Skeletal muscle tissue (tissue), 4 donors: ENCODE results near the gene SEZ6L. TPM values are rescaled to one million over a fixed set of nuclear protein-coding genes. Genes with fewer than 3 reads are reported as not detected.
A peak's percentile ranks its signal among the peaks of the same experiment; 100 is the strongest.

Experiments
- H3K27ac ChIP-seq: one replicate; pipeline ENCODE4 v1.7.0; 2013; ENCODE audit warnings: mild to moderate bottlenecking, low read depth, low read length, inconsistent platforms
- H3K27me3 ChIP-seq, 3 donors: one replicate each; pipeline ENCODE4 v1.7.0; 2013; ENCODE audit warnings: low read length in 3 of 3; ENCODE audit not compliant: control insufficient read depth in 3 of 3, insufficient read depth in 3 of 3
- H3K36me3 ChIP-seq, 3 donors: one replicate each; pipeline ENCODE4 v1.7.0; 2013; ENCODE audit warnings: low read length in 3 of 3; ENCODE audit not compliant: control insufficient read depth in 3 of 3, insufficient read depth in 3 of 3
- H3K4me1 ChIP-seq, 3 donors: one replicate each; pipeline ENCODE4 v1.7.0; 2013; ENCODE audit warnings: low read length in 3 of 3, mild to moderate bottlenecking in 3 of 3; ENCODE audit not compliant: control insufficient read depth in 3 of 3, insufficient read depth in 3 of 3
- H3K4me3 ChIP-seq, 3 donors: one replicate each; pipeline ENCODE4 v1.7.0; 2013; ENCODE audit warnings: low read length in 3 of 3
- H3K9ac ChIP-seq, 3 donors: one replicate each; pipeline ENCODE4 v1.7.0; 2013; ENCODE audit warnings: low read length in 3 of 3, mild to moderate bottlenecking in 3 of 3, moderate library complexity in 2 of 3, low read depth in 1 of 3
- H3K9me3 ChIP-seq, 3 donors: one replicate each; pipeline ENCODE4 v1.7.0; 2013; ENCODE audit warnings: low read length in 3 of 3; ENCODE audit not compliant: control insufficient read depth in 3 of 3
- total RNA-seq: library from RNA; depleted of rRNA; stranded (reverse); fragments of >200 nt; gene quantifications from one replicate; pipeline ENCODE4 v1.2.3, GENCODE V29; 2014
- donor health status: Osteomylitis.

SEZ6L gene
- total RNA-seq, 1 donor from 2014 or later, result 0.52 TPM

DNA sequence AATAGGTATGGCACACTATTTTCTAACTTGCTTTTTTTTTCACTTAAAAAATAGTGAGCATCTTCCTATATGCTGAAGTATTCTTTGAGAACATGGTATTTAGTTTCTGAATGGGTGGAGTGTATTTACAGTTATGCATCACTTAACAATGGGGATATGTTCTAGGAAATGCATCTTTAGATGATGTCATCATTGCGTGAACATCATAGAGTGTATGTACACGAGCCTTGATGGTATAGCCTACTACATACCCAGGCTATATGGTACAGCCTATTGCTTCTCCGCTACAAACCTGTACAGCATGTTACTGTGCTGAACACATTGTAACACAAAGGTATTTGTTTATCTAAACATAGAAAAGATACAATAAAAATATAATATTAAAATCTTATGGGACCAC lies 135.5 kb downstream of the SEZ6L start:
- no peak overlapping the region for H3K4me3 ChIP-seq
- peaks cover 0 to 13% (median 7%) of the 10 kb centered on the region in 3 donors for H3K27me3 ChIP-seq
- H3K4me1 ChIP-seq, result no peaks in the 10 kb centered on the region
- no peaks in the 10 kb centered on the region for H3K36me3 ChIP-seq
- H3K27ac ChIP-seq, result no peak overlapping the region
- H3K9me3 ChIP-seq, result no peaks in the 10 kb centered on the region
- no peak overlapping the region for H3K9ac ChIP-seq

DNA sequence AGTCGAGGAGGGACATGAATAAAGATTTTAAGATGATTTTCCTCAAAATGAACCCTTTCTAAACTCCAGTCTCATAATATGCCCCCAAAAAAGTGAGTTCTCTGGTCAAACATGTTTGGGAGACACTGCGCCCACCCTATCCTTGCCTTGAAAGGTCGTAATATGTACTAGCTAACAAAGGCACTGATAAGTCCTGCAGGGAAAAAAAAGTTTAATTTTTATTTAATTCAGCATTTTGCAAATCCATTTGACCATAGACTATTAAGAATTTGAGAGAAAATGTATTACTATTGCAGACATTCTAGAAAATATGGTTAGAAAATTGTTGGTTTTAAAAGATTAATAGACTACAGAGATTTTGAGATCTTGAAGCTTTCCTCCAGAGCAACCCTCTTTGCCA lies 139.2 kb downstream of the SEZ6L start:
- H3K4me3 ChIP-seq, result no peak overlapping the region
- H3K9ac ChIP-seq, result no peak overlapping the region
- no peaks in the 10 kb centered on the region for H3K9me3 ChIP-seq
- H3K27ac ChIP-seq, result no peak overlapping the region
- H3K27me3 ChIP-seq, result peaks cover 0 to 14% (median 13%) of the 10 kb centered on the region in 3 donors
- no peaks in the 10 kb centered on the region for H3K36me3 ChIP-seq
- no peaks in the 10 kb centered on the region for H3K4me1 ChIP-seq

DNA sequence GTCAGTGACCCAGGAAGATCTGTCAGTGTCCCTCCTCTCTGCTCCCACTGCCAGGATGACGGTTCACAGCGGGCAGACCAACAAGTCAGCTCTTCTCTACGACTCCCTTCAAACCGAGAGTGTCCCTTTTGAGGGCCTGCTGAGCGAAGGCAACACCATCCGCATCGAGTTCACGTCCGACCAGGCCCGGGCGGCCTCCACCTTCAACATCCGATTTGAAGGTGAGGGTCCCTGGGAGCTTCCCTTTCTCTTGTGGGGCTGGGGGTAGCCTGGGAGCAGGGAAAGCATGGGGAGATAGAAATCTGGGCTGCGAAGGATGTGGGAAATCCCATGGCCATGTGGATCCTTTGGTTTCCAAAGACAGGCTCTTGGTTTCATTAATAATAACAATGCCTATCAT lies 141.4 kb downstream of the SEZ6L start:
- H3K4me3 ChIP-seq, result no peak overlapping the region
- H3K4me1 ChIP-seq, result no peaks in the 10 kb centered on the region
- H3K36me3 ChIP-seq, result no peaks in the 10 kb centered on the region
- peaks cover 0 to 21% (median 11%) of the 10 kb centered on the region in 3 donors for H3K27me3 ChIP-seq
- H3K9ac ChIP-seq, result no peak overlapping the region
- H3K9me3 ChIP-seq, result no peaks in the 10 kb centered on the region
- no peak overlapping the region for H3K27ac ChIP-seq

DNA sequence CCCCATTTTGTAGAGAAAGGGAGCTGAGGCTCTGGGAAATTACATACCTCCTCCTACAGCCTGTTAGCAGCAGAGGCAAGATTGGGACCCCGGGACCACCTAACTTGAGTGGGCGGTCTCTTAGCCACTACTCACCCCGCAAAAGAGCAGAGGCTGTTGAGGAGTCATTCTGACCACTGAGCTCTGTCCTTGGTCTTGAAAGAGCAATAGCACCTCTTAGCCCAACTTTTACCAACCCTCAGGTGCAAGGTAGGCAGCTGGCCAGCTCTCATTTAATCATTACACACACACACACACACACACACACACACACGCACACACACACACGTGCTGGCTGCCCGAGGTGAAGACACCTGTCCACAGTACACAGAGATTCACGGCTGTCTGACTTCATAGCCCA lies 144.0 kb downstream of the SEZ6L start:
- Histone ChIP-seq H3K36me3 (no peaks in the 10 kb centered on the region), H3K4me3 (no peak overlapping the region), H3K9ac (no peak overlapping the region), H3K27me3 (peaks cover 0 to 19% (median 7%) of the 10 kb centered on the region in 3 donors), H3K9me3 (no peaks in the 10 kb centered on the region), H3K27ac (no peak overlapping the region), H3K4me1 (no peaks in the 10 kb centered on the region)

DNA sequence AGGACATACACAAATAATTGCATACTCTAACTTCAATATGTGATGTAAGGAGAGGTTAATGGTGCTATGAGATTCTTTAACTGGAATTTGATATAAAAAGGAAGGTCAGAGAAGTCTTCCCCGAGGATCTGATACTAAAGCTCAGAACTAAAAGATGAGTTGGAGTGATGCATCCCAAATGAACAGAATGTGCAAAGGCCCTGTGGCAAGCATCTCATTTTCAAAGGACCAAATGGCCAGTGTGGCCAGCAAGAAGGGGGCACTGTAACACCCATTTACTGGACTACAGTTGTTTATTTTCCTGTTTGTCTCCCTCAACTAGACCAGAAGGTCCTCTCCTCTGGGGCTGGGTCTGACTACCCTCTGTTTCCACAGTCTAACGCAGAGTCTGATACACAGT lies 144.9 kb downstream of the SEZ6L start:
- H3K27ac ChIP-seq, result no peak overlapping the region
- H3K4me3 ChIP-seq, result no peak overlapping the region
- H3K27me3 ChIP-seq, result peaks cover 0 to 19% (median 7%) of the 10 kb centered on the region in 3 donors
- no peaks in the 10 kb centered on the region for H3K9me3 ChIP-seq
- H3K4me1 ChIP-seq, result no peaks in the 10 kb centered on the region
- H3K36me3 ChIP-seq, result no peaks in the 10 kb centered on the region
- H3K9ac ChIP-seq, result no peak overlapping the region

DNA sequence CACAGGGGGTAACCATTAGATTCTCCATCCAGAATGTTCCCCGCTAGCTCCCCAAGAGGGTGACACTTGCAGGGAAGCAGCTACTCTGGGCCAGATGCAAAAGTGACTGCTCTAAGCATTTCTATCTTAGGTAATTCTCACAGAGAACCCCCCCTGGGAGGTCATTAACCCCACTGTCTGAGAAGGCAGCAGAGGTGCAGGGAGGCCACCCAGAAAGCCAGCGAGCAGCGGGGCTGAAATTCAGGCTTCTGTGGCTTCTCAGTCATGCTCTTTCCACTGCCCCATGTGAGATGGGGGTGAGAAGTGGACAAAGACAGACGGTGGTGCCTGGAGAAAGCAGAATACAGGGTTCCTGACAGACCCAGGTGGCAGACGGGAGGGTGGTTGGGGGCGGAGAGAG lies 145.4 kb downstream of the SEZ6L start:
- H3K4me3 ChIP-seq, result no peak overlapping the region
- no peaks in the 10 kb centered on the region for H3K4me1 ChIP-seq
- no peaks in the 10 kb centered on the region for H3K36me3 ChIP-seq
- H3K27me3 ChIP-seq, result peaks cover 0 to 19% (median 7%) of the 10 kb centered on the region in 3 donors
- H3K9me3 ChIP-seq, result no peaks in the 10 kb centered on the region
- no peak overlapping the region for H3K27ac ChIP-seq
- no peak overlapping the region for H3K9ac ChIP-seq

DNA sequence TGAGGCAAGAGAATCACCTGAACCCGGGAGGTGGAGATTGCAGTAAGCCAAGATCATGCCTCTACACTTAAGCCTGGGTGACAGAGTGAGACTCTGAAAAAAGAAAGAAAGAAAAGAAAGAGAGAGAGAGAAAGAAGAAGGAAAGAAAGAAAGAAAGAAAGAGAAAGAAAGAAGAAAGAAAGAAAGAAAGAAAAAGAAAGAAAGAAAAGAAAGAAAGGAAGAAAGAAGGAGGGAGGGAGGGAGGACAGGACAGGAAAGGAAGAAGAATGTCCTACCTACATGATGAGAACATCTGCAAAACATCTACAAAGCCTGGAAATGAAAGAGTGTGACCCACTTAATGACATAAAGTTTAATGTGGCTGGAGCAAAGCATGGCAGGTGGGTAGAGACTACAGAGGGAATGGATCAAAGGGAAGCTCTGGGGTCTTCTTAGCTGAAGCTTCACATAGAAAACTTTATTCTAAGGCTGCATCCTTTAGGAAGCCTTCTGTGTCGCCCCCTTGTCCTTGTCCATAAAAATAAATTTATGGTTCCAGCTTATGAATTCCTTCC lies 147.5 kb downstream of the SEZ6L start:
- peaks cover 0 to 12% (median 7%) of the 10 kb centered on the region in 3 donors for H3K27me3 ChIP-seq
- no peak overlapping the region for H3K27ac ChIP-seq
- no peaks in the 10 kb centered on the region for H3K36me3 ChIP-seq
- H3K4me3 ChIP-seq, result no peak overlapping the region
- no peaks in the 10 kb centered on the region for H3K9me3 ChIP-seq
- peaks cover 7 to 17% (median 13%) of the 10 kb centered on the region in 3 donors for H3K4me1 ChIP-seq
- H3K9ac ChIP-seq, result no peak overlapping the region

DNA sequence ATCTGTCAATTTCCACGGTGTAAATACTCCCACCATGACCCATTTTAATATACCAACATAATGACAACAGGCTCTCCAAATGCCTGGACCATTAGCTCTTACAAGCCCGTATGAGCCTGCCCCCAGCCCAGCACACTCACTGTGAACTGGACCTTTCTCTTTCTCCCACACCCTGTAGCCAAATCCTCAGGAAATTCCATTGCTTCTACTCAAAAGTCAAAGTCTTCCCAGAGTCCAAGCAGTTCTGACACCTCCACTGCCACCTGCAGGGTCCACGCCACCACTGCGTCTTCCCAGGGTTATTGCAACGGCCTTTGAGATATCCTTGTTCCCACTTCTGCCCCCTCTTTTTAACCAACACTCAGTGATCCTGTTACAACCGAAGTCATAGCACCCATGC lies 149.7 kb downstream of the SEZ6L start:
- H3K9ac ChIP-seq, result no peak overlapping the region
- no peaks in the 10 kb centered on the region for H3K9me3 ChIP-seq
- no peak overlapping the region for H3K27ac ChIP-seq
- peaks cover 0 to 8% (median 0%) of the 10 kb centered on the region in 3 donors for H3K27me3 ChIP-seq
- peaks cover 13 to 26% (median 24%) of the 10 kb centered on the region in 3 donors for H3K4me1 ChIP-seq
- H3K36me3 ChIP-seq, result no peaks in the 10 kb centered on the region
- H3K4me3 ChIP-seq, result no peak overlapping the region

DNA sequence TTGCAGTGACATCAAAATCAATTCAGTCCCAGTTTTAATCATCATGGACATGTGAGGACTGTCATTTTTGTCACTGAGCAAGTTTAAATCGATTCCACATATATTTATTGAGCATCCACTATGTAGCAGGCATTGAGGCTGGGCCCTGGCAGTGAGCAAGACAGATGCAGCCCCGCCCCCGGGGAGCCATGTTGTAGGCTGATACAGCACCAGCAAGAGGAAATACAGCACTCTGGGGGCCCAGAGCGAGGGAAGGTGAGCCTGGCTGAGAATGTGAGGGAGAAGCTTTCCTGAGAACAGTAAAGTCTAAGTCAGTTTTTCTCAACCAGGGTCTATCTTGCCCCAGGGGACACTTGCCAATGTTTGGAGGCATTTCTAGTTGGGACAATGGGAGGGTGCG lies 151.2 kb downstream of the SEZ6L start:
- no peaks in the 10 kb centered on the region for H3K36me3 ChIP-seq
- no peaks in the 10 kb centered on the region for H3K9me3 ChIP-seq
- no peak overlapping the region for H3K4me3 ChIP-seq
- H3K4me1 ChIP-seq, result peaks cover 13 to 26% (median 24%) of the 10 kb centered on the region in 3 donors
- no peak overlapping the region for H3K27ac ChIP-seq
- H3K9ac ChIP-seq, result no peak overlapping the region
- H3K27me3 ChIP-seq, result peaks cover 0 to under 1% (median 0%) of the 10 kb centered on the region in 3 donors

DNA sequence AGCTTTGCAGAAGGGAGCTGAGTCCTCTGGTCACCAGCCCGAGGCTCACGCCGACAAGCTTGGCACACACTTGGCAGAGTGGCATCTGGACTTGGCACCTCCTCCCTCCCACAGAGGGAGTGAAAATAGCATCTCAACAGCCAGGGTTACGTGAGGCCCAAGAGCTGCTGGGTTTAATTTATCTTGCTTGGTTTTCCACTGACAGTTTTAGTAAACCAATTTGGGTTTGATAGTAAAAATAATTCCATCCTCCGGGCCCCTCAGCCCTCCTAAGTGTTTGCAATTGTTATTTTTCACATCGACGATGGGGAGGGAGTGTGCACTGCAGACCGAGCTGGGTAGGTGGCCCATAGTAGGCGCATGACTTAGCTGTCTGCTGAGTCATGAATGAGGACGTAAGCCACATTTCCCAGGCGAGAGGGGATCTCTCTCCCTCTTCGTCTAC lies 152.2 kb downstream of the SEZ6L start:
- H3K27ac ChIP-seq, result peak overlapping the region; percentile 84
- no peaks in the 10 kb centered on the region for H3K36me3 ChIP-seq
- H3K4me3 ChIP-seq, result no peak overlapping the region
- H3K4me1 ChIP-seq, result peaks cover 13 to 26% (median 24%) of the 10 kb centered on the region in 3 donors
- H3K27me3 ChIP-seq, result peaks cover 0 to 5% (median 0%) of the 10 kb centered on the region in 3 donors
- H3K9me3 ChIP-seq, result no peaks in the 10 kb centered on the region
- H3K9ac ChIP-seq, result peak overlapping the region; percentile 1 to 24 (median 1)
